K562 (cell line): ENCODE data around the gene BHLHE40. TPM values are rescaled to one million over a fixed set of nuclear protein-coding genes. Genes with fewer than 3 reads are reported as not detected.

Experiments used
- ARNT ChIP-seq, 2 experiments: fragments of 450-650 bp; IDR thresholded peaks; 2 replicates each; pipeline ENCODE4 v1.6.1; 2016; ENCODE audit warnings: mild to moderate bottlenecking in 1 of 2
- ATF4 ChIP-seq: fragments of 450-650 bp; formaldehyde crosslinking; IDR thresholded peaks from 2 replicates; pipeline ENCODE4 v1.4.0; 2022; ENCODE audit warnings: mild to moderate bottlenecking, moderate library complexity
- BACH1 ChIP-seq: fragments of 200-800 bp; sonication (Bioruptor generic); IDR thresholded peaks from 2 replicates; pipeline ENCODE4 v1.6.1; 2016; ENCODE audit warnings: missing genetic modification characterization, missing compliant biosample characterization
- BHLHE40 ChIP-seq: IDR thresholded peaks from 2 replicates; pipeline ENCODE4 v1.6.1; 2011; ENCODE audit warnings: low read length, improper control_type of control experiment
- CBX3 ChIP-seq, 2 experiments: IDR thresholded peaks; 1 replicate in 1 of 2; 2 replicates in 1 of 2; pipeline ENCODE4 v1.6.1; 2012; ENCODE audit warnings: inconsistent platforms in 2 of 2, low read length in 2 of 2, borderline replicate concordance in 1 of 2, control low read depth in 1 of 2
- CBX5 ChIP-seq: IDR thresholded peaks from 2 replicates; pipeline ENCODE4 v1.6.1; 2014; ENCODE audit warnings: low read depth, borderline replicate concordance
- CREB1 ChIP-seq, 2 experiments: sonication (generic) in 1 of 2; formaldehyde crosslinking in 1 of 2; IDR thresholded peaks; 2 replicates each; pipeline versions ENCODE4 v1.6.1 to v1.8.0; 2012 to 2022; ENCODE audit warnings: inconsistent platforms in 1 of 2, mild to moderate bottlenecking in 1 of 2, missing genetic modification reagents in 1 of 2, moderate library complexity in 1 of 2
- CREM ChIP-seq: IDR thresholded peaks from 2 replicates; pipeline ENCODE4 v1.6.1; 2014; ENCODE audit warnings: antibody characterized with exemption, low read depth
- FOS ChIP-seq: IDR thresholded peaks from 3 replicates; pipeline ENCODE4 v1.6.1; 2011; ENCODE audit not compliant: insufficient read length; ENCODE audit errors: extremely low read depth
- FOXK1 ChIP-seq: sonication (generic); formaldehyde crosslinking; IDR thresholded peaks from 2 replicates; pipeline ENCODE4 v1.8.0; 2022; ENCODE audit warnings: missing genetic modification reagents, mild to moderate bottlenecking, borderline replicate concordance
- FOXP4 ChIP-seq: sonication (generic); formaldehyde crosslinking; IDR thresholded peaks from 2 replicates; pipeline ENCODE4 v1.8.0; 2022; ENCODE audit warnings: mild to moderate bottlenecking, missing genetic modification reagents, borderline replicate concordance
- FUS ChIP-seq: fragments of 200-400 bp; formaldehyde crosslinking; optimal IDR thresholded peaks from 2 replicates; pipeline ENCODE3; 2017; ENCODE audit warnings: low read depth, low read length
- GTF2B ChIP-seq: IDR thresholded peaks from 2 replicates; pipeline ENCODE4 v1.6.1; 2011; ENCODE audit not compliant: insufficient read length; ENCODE audit errors: extremely low read depth
- HCFC1 ChIP-seq: IDR thresholded peaks from 2 replicates; pipeline ENCODE4 v1.6.1; 2012; ENCODE audit warnings: low read depth, low read length, improper control_type of control experiment
- HMBOX1 ChIP-seq: sonication (generic); IDR thresholded peaks from 2 replicates; pipeline ENCODE4 v1.6.1; 2016
- JUND ChIP-seq, 2 experiments: IDR thresholded peaks; 2 replicates in 1 of 2; 3 replicates in 1 of 2; pipeline ENCODE4 v1.6.1; 2011; ENCODE audit warnings: borderline replicate concordance in 2 of 2, low read depth in 2 of 2, low read length in 2 of 2, improper control_type of control experiment in 1 of 2, missing biosample characterization in 1 of 2, missing genetic modification characterization in 1 of 2, missing genetic modification reagents in 1 of 2
- KLF6 ChIP-seq: fragments of 250-450 bp; sonication (Bioruptor Pico); IDR thresholded peaks from 2 replicates; pipeline ENCODE4 v1.4.0; 2020; ENCODE audit warnings: mild to moderate bottlenecking, moderate library complexity, borderline replicate concordance
- NFATC3 ChIP-seq: fragments of 450-650 bp; IDR thresholded peaks from 2 replicates; pipeline ENCODE4 v1.6.1; 2017; ENCODE audit warnings: mild to moderate bottlenecking
- NFE2 ChIP-seq: IDR thresholded peaks from 2 replicates; pipeline ENCODE4 v1.6.1; 2014; ENCODE audit warnings: antibody characterized with exemption, low read depth
- PTBP1 ChIP-seq: fragments of 200-400 bp; formaldehyde crosslinking; IDR thresholded peaks from 2 replicates; pipeline ENCODE4 v1.6.1; 2017; ENCODE audit warnings: low read depth, low read length
- RBFOX2 ChIP-seq: fragments of 200-400 bp; formaldehyde crosslinking; IDR thresholded peaks from 2 replicates; pipeline ENCODE4 v1.6.1; 2017; ENCODE audit warnings: low read depth, mild to moderate bottlenecking, low read length, moderate library complexity
- TBP ChIP-seq: optimal IDR thresholded peaks from 2 replicates; pipeline ENCODE3; 2011; ENCODE audit warnings: low read depth, low read length, improper control_type of control experiment
- ZBTB17 ChIP-seq: fragments of 450-650 bp; formaldehyde crosslinking; IDR thresholded peaks from 2 replicates; pipeline ENCODE4 v1.4.0; 2020; ENCODE audit warnings: mild to moderate bottlenecking
- polyA plus RNA-seq, 8 experiments: library from polyadenylated mRNA; depleted of rRNA in 4 of 8; stranded (reverse) in 5 of 8; unstranded in 3 of 8; fragments of >200 nt; fragmentation: Nextera tagmentation in 2 of 8; fragmentation: Illumina TruSeq in 1 of 8; extraction: Ambion mirVana in 2 of 8; extraction: Trizol in 1 of 8; gene quantifications; 2 replicates each; pipeline versions ENCODE4 v1.2.1 to v1.2.3, GENCODE V29; 2011 to 2014; ENCODE audit warnings: inconsistent platforms in 1 of 8, missing spikeins in 1 of 8
- total RNA-seq, 7 experiments: library from RNA; depleted of rRNA in 6 of 7; stranded (reverse); fragments of >200 nt in 6 of 7; fragmentation: Illumina TruSeq in 2 of 7; extraction: Trizol in 2 of 7; gene quantifications; 2 replicates each; pipeline versions ENCODE4 v1.2.1 to v1.2.3, GENCODE V29; 2011 to 2021; ENCODE audit warnings: low replicate concordance in 1 of 7

Gene BHLHE40
- total and polyA plus RNA-seq, 9 of the 15 experiments (the other 6 are each of a cell fraction or from before 2014, with no cell fraction given), result 12.0 to 83.9 (median 31.4) TPM

GRCh38 chr3:4994823-4995499 lies 15.7 kb downstream of the BHLHE40 start (continued):
- TF ChIP-seq GTF2B, result peak; percentile 25
- no peak for TF ChIP-seq CREB1 (IDR thresholded peaks at IDR 0.05)
- TF ChIP-seq CREB1 (CRISPR knock-in tag; IDR thresholded peaks at IDR 0.05), result no peak; the same call in 1 of the 2 replicates
- TF ChIP-seq KLF6 (CRISPR knock-in tag), result peak; percentile 75; the same call in 1 of the 2 replicates
- TF ChIP-seq HCFC1, result 0 out of 2 replicates have a peak, but pooled peaks have one; percentile 25
- peak; percentile 74; the same call in 1 of the 2 replicates for TF ChIP-seq ATF4 (CRISPR knock-in tag)
- TF ChIP-seq CREM, result peak; percentile 68
- TF ChIP-seq TBP, result peak; percentile 72
- peak; percentile 67; the same call in 1 of the 2 replicates for TF ChIP-seq FOXK1 (CRISPR knock-in tag)
- peak; percentile 93 for TF ChIP-seq JUND (IDR thresholded peaks at IDR 0.05; ENCODE audit: borderline replicate concordance, low read depth, low read length)
- peak; percentile 95; the same call in 2 of the 3 replicates for TF ChIP-seq JUND (tag; IDR thresholded peaks at IDR 0.05; ENCODE audit: borderline replicate concordance, low read depth, low read length)
- peak; percentile 51 for TF ChIP-seq FOS
- TF ChIP-seq ZBTB17 (CRISPR knock-in tag), result peak; percentile 90
- TF ChIP-seq NFATC3, result peak; percentile 90
- TF ChIP-seq CBX3 (IDR thresholded peaks at IDR 0.05; ENCODE audit: borderline replicate concordance in 1 of 2, low read length in 2 of 2), result peak in 1 of 2 experiments; percentile 58; a peak in 1 of 3 replicates
- 0 out of 2 replicates have a peak, but pooled peaks have one; percentile 62 for TF ChIP-seq BACH1 (tag)
- no peak for TF ChIP-seq FUS
- peak; percentile 89 for TF ChIP-seq BHLHE40
- peak; percentile 59; the same call in 1 of the 2 replicates for TF ChIP-seq CBX5
- TF ChIP-seq HMBOX1, result peak; percentile 27; the same call in 1 of the 2 replicates
- TF ChIP-seq RBFOX2, result peak; percentile 86
- TF ChIP-seq PTBP1, result no peak
- TF ChIP-seq FOXP4 (CRISPR knock-in tag), result 0 out of 2 replicates have a peak, but pooled peaks have one; percentile 59
- TF ChIP-seq NFE2, result peak; percentile 97
- peak in 1 of 2 experiments; percentile 69; a peak in 2 of 4 replicates for TF ChIP-seq ARNT (IDR thresholded peaks at IDR 0.05)
